Measurements from ENCODE around the gene POLR1B.
"Not testable (repeated sequence)": the region's sequence is repeated elsewhere in the genome, so short reads cannot be mapped to it uniquely, and the experiment has no call there.

The POLR1B gene

GRCh38 chr2:112542123-112542983 lies at the start of gene POLR1B:
Gene POLR1B, plus strand, starts transcription at chr2:112542465. Its CDS starts 30 bp downstream, at chr2:112542495.
- DNase-seq (ENCODE audit: extremely low read depth in 1 of 2, low read depth in 1 of 2): peak; percentile 64 to 75

DNA sequence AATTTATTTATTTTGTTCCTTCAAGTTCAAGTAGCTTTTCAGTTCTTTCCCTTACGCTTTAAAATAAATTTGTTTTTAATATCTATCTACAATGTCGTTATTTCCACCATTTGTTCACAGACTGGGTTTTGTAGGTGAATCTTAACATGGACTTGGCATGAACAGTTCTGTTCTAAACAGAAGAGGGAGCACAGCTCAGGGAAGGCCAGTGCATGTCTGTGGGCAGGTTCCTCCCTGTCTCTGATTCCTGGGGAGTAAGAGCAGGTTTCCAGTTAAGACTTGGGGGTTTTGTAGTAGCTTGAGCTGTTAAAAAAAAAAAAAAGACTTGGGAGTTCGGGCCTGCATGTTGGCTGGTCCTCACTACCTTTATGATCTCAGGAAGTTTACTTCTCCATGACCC lies 49.2 kb upstream of the POLR1B start:
- DNase-seq (ENCODE audit: extremely low read depth in 1 of 2, low read depth in 1 of 2): no peak

DNA sequence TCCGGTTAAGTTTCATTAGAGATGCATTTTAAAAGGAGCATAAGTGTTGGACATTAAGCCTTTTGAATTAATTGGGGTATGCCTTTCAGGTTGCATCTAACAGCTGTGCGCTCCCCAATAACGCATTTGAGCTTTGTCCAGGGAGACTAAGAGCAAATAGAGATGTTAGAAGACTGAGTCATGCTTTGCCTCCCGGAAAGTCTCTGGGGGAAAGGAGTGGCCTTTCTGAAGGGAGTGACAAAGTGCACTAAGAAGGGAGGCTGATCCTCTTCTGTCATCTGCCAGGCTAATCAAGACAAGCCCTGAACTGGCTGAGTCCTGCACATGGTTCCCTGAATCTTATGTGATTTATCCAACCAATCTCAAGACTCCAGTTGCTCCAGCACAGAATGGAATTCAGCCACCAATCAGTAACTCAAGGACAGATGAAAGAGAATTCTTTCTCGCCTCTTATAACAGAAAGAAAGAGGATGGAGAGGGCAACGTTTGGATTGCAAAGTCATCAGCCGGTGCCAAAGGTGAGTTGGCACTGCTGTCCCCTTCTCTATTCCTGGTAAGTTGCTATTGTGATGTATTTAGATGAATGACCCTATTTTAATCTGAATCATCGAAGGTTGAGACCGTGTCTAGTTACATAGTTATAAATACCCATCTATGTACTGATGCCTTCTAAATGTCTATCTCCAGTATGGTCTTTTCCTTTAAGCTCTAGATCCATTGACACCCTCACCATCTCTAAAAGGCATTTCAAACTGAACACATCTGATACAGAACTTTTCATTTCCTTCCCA lies 48.2 kb upstream of the POLR1B start:
- no peak for DNase-seq (ENCODE audit: extremely low read depth in 1 of 2, low read depth in 1 of 2)

DNA sequence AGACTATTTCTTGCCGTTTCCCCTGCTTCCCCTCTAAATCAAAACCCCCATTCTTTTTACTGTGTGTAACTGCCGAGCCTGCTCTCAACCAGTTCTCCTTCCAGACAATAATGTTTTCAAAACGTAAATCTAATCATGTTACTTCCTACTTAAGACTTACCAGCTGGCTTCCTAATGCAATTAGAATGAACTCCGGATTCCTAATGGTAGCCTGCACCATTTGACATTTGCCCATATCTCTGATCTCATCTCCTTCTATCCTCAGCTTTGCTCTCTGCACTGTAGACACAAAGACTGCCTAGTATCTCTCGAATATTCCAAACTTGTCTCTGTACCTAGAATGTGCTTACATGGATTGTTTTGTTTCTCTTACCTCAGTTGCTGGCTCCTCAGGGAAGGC lies 47.4 kb upstream of the POLR1B start:
- DNase-seq (ENCODE audit: extremely low read depth in 1 of 2, low read depth in 1 of 2): no peak

DNA sequence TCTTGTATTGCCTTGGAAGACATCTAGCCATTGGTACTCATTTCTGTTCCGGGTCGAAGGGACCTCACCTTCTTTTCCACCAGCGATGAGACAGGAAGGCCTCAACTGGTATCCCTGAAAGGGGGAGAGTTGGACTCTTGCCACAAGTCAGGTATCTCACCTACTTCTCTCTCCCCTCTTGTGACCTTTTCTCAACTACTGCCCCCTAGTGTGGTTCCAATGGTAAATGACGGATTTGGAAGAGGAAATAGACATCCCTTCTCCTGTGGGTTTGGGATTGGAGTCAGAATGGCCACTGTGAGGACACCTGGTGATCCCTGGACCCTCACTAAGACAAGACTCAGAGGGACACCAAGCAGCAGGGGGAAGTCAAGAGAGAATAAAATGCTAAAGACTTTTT lies 46.4 kb upstream of the POLR1B start:
- not testable (repeated sequence) for DNase-seq (ENCODE audit: extremely low read depth in 1 of 2, low read depth in 1 of 2)

GRCh38 chr2:112500850-112501484 lies 41.3 kb upstream of the POLR1B start:
- DNase-seq (ENCODE audit: extremely low read depth in 1 of 2, low read depth in 1 of 2): peak in 1 of 2 donors; percentile 24

GRCh38 chr2:112509239-112509998 lies 32.8 kb upstream of the POLR1B start:
- not testable (repeated sequence) for DNase-seq (ENCODE audit: extremely low read depth in 1 of 2, low read depth in 1 of 2)

- DNase-seq (ENCODE audit: extremely low read depth in 1 of 2, low read depth in 1 of 2): no peak
Measured at GRCh38 chr2:112516801-112517200, 25.5 kb upstream of the POLR1B start.

DNA sequence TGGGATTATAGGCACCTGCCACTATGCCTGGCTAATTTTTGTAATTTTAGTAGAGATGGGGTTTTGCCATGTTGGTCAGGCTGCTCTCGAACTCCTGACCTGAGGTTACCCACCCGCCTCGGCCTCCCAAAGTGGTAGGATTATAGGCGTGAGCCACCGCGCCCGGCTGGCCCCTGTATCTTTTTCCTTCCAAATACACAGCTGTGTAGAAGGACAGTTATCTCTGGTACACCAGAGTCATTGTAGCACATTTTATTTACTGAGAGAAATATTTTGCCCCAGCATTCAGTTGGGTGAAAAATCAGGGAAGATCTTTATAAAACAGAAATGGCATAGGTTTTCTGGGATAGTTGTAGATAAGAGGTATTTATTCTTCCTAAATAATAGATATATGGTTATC lies 23.5 kb upstream of the POLR1B start:
- no peak for DNase-seq (ENCODE audit: extremely low read depth in 1 of 2, low read depth in 1 of 2)

- DNase-seq (ENCODE audit: extremely low read depth in 1 of 2, low read depth in 1 of 2): no peak
Measured at GRCh38 chr2:112519506-112519905, 22.8 kb upstream of the POLR1B start.

DNA sequence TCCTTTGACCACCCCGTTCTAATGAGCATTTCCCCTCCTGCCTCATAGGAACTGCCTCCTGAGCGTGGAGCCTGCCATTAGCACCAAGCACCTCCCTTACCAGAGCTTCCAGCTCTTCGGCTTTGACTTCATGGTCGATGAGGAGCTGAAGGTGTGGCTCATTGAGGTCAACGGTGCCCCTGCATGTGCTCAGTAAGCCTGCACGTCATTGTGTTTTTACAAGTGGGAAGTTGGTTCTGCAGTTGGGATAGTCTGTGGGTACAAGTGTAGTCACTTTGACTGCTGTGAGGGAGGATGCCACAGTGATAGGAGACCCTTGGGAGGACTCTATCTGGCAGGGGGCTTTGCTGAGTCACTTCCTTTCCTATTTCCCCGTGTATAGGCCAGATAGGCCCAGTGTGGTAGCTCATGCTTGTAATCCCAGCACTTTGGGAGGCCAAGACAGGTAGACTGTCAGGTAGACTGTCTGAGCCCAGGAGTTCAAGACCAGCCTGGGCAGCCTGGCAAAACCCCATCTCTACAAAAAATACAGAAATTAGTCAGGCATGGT lies 22.0 kb upstream of the POLR1B start:
- no peak for DNase-seq (ENCODE audit: extremely low read depth in 1 of 2, low read depth in 1 of 2)

GRCh38 chr2:112523291-112523777 lies 18.9 kb upstream of the POLR1B start:
- DNase-seq (ENCODE audit: extremely low read depth in 1 of 2, low read depth in 1 of 2): no peak

DNA sequence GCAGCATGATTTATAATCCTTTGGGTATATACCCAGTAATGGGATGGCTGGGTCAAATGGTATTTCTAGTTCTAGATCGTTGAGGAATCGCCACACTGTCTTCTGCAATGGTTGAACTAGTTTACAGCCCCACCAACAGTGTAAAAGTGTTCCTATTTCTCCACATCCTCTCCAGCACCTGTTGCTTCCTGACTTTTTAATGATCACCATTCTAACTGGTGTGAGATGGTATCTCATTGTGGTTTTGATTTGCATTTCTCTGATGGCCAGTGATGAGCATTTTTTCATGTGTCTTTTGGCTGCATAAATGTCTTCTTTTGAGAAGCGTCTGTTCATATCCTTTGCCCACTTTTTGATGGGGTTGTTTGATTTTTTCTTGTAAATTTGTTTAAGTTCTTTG lies 18.0 kb upstream of the POLR1B start:
- DNase-seq (ENCODE audit: extremely low read depth in 1 of 2, low read depth in 1 of 2): not testable (repeated sequence)

- no peak for DNase-seq (ENCODE audit: extremely low read depth in 1 of 2, low read depth in 1 of 2)
Measured at GRCh38 chr2:112528541-112528940, 13.7 kb upstream of the POLR1B start.

GRCh38 chr2:112529757-112530156 lies 12.5 kb upstream of the POLR1B start:
- DNase-seq (ENCODE audit: extremely low read depth in 1 of 2, low read depth in 1 of 2): no peak

DNA sequence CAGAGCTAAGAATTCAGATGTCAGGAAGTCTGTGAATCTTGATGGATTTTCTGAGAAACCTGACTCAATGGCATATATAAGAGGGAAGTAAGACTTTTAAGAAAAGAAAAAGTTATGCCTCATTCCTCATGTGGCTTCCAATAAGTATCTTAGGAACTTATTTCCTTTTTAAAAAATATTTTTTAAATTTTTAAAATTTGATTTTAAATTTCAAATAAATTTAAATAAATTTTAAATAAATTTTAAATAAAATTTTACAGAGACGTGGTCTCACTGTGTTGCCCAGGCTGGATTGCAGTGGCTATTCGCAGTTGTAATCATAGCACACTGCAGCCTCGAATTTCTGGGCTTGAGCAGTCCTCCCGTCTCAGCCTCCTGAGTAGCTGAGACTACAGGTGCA lies 11.5 kb upstream of the POLR1B start:
- DNase-seq (ENCODE audit: extremely low read depth in 1 of 2, low read depth in 1 of 2): no peak

DNA sequence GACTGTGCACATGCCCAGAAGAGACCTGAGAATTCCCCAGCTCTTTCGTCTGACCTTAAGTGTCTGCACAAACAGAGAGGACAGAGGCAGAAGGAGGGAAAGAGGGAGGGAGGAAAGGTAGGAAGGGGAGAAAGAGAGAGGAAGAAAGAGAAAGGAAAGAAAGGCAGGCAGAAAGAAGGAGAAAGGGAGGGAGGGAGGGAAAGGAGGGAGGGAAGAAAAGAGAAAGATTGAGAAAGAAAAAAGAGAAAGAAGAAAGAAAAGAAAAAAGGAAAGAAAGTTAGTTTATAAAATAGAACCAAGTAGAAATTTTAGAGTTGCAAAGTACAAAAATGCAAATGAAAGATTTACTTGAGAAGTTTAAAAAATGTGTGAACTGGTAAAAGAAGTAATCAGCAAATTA lies 7.4 kb upstream of the POLR1B start:
- DNase-seq (ENCODE audit: extremely low read depth in 1 of 2, low read depth in 1 of 2): no peak

- DNase-seq (ENCODE audit: extremely low read depth in 1 of 2, low read depth in 1 of 2): not testable (repeated sequence)
Measured at GRCh38 chr2:112536665-112537064, 5.6 kb upstream of the POLR1B start.

DNA sequence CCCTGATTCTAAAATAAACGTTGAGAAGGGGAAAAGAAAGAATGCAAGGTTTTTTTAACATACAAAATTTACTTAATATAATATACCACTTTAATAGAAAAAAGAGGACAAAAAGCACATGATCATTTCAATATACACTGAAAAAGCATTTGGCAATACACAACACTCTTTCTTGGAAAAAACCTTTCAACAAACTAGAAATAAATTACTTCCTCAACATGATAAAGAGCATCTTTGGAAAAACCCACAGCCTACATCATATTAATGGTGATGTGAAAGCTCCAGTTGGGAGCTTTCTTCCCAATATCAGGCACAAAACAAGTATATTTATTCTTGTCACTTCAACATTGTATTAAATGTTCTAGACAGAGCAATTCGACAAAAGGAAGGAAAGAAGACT lies 3.0 kb upstream of the POLR1B start:
- no peak for DNase-seq (ENCODE audit: extremely low read depth in 1 of 2, low read depth in 1 of 2)

GRCh38 chr2:112540906-112541305 lies 1.4 kb upstream of the POLR1B start:
- no peak for DNase-seq (ENCODE audit: extremely low read depth in 1 of 2, low read depth in 1 of 2)
